Measurements from ENCODE around the gene TMEM170A. TPM values are rescaled to one million over a fixed set of nuclear protein-coding genes. Genes with fewer than 3 reads are reported as not detected.
"Not testable (repeated sequence)": the region's sequence is repeated elsewhere in the genome, so short reads cannot be mapped to it uniquely, and the experiment has no call there.

Gene TMEM170A
- total and polyA plus RNA-seq, 2 donors = 11.1 to 18.8 TPM

GRCh38 chr16:75459691-75460090 is 4.8 kb downstream of the TMEM170A start:
- no peaks in the 10 kb centered on the region for H3K36me3 ChIP-seq (ENCODE audit: control insufficient read depth in 2 of 2, insufficient read depth in 2 of 2, low read length in 1 of 2)
- no peaks in the 10 kb centered on the region for H3K27me3 ChIP-seq (ENCODE audit: control insufficient read depth in 2 of 2, insufficient read depth in 1 of 2, low read length in 1 of 2)
- WGBS = 98% methylated on average over 4 of the region's 4 CpGs
- H3K4me3 ChIP-seq (ENCODE audit: low read length in 2 of 2) = no peak overlapping the region
- H3K9me3 ChIP-seq (ENCODE audit: control insufficient read depth in 2 of 2, insufficient read depth in 1 of 2, low read length in 1 of 2) = no peaks in the 10 kb centered on the region
- no peak overlapping the region for H3K27ac ChIP-seq (ENCODE audit: low read depth in 1 of 2, low read length in 1 of 2)
- no peak for DNase-seq (ENCODE audit: low read depth in 6 of 9, low spot score in 9 of 9)
- peaks cover 6 to 7% of the 10 kb centered on the region in 2 donors for H3K4me1 ChIP-seq (ENCODE audit: control insufficient read depth in 2 of 2, insufficient read depth in 2 of 2, low read length in 2 of 2)

GRCh38 chr16:75458439-75458838 is 6.0 kb downstream of the TMEM170A start:
- Histone ChIP-seq H3K27ac (ENCODE audit: low read depth in 1 of 2, low read length in 1 of 2) (no peak overlapping the region), H3K36me3 (ENCODE audit: control insufficient read depth in 2 of 2, insufficient read depth in 2 of 2, low read length in 1 of 2) (no peaks in the 10 kb centered on the region), H3K4me1 (ENCODE audit: control insufficient read depth in 2 of 2, insufficient read depth in 2 of 2, low read length in 2 of 2) (peaks cover 5 to 6% of the 10 kb centered on the region in 2 donors), H3K27me3 (ENCODE audit: control insufficient read depth in 2 of 2, insufficient read depth in 1 of 2, low read length in 1 of 2) (no peaks in the 10 kb centered on the region), H3K4me3 (ENCODE audit: low read length in 2 of 2) (no peak overlapping the region), H3K9me3 (ENCODE audit: control insufficient read depth in 2 of 2, insufficient read depth in 1 of 2, low read length in 1 of 2) (no peaks in the 10 kb centered on the region)
- DNase-seq (ENCODE audit: low read depth in 6 of 9, low spot score in 9 of 9) = no peak
- 98% methylated on average over 2 of the region's 2 CpGs for WGBS

GRCh38 chr16:75458029-75458428 is 6.5 kb downstream of the TMEM170A start:
- DNase-seq (ENCODE audit: low read depth in 6 of 9, low spot score in 9 of 9) = no peak
- H3K27me3 ChIP-seq (ENCODE audit: control insufficient read depth in 2 of 2, insufficient read depth in 1 of 2, low read length in 1 of 2) = no peaks in the 10 kb centered on the region
- H3K9me3 ChIP-seq (ENCODE audit: control insufficient read depth in 2 of 2, insufficient read depth in 1 of 2, low read length in 1 of 2) = no peaks in the 10 kb centered on the region
- no peaks in the 10 kb centered on the region for H3K36me3 ChIP-seq (ENCODE audit: control insufficient read depth in 2 of 2, insufficient read depth in 2 of 2, low read length in 1 of 2)
- WGBS = 98% methylated on average over 4 of the region's 4 CpGs
- H3K4me1 ChIP-seq (ENCODE audit: control insufficient read depth in 2 of 2, insufficient read depth in 2 of 2, low read length in 2 of 2) = peaks cover 1 to 3% of the 10 kb centered on the region in 2 donors
- H3K27ac ChIP-seq (ENCODE audit: low read depth in 1 of 2, low read length in 1 of 2) = no peak overlapping the region
- no peak overlapping the region for H3K4me3 ChIP-seq (ENCODE audit: low read length in 2 of 2)

DNA sequence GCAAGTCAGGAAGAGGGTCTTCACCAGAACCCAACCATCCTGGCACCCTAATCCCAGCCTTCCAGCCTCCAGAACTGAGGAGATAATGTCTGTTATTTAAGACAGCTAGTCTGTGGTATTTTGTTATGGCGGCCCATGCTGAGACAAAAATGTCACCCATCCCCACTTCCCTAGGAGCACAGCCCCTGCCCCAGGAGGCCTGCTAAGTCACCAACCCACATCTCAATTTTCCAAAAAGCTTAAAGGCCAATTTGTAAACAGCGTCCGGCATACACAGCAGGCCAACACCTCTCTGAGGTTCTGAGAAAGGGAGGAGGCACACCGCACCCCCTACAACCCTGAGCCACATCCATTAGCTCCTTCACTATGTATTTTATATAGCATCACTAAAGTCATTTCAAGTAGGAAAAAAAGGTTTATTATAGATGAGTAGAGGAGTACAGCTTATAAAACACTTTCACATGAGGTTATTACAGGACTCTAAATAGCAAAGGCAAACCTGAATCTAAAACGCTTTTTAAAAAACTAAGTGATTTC is 6.9 kb downstream of the TMEM170A start:
- Histone ChIP-seq H3K27me3 (ENCODE audit: control insufficient read depth in 2 of 2, insufficient read depth in 1 of 2, low read length in 1 of 2) (no peaks in the 10 kb centered on the region), H3K4me3 (ENCODE audit: low read length in 2 of 2) (no peak overlapping the region), H3K27ac (ENCODE audit: low read depth in 1 of 2, low read length in 1 of 2) (no peak overlapping the region), H3K36me3 (ENCODE audit: control insufficient read depth in 2 of 2, insufficient read depth in 2 of 2, low read length in 1 of 2) (peaks cover 0 to under 1% of the 10 kb centered on the region in 2 donors), H3K4me1 (ENCODE audit: control insufficient read depth in 2 of 2, insufficient read depth in 2 of 2, low read length in 2 of 2) (no peaks in the 10 kb centered on the region), H3K9me3 (ENCODE audit: control insufficient read depth in 2 of 2, insufficient read depth in 1 of 2, low read length in 1 of 2) (no peaks in the 10 kb centered on the region)
- no peak for DNase-seq (ENCODE audit: low read depth in 6 of 9, low spot score in 9 of 9)
- 98% methylated on average over 5 of the region's 5 CpGs for WGBS

DNA sequence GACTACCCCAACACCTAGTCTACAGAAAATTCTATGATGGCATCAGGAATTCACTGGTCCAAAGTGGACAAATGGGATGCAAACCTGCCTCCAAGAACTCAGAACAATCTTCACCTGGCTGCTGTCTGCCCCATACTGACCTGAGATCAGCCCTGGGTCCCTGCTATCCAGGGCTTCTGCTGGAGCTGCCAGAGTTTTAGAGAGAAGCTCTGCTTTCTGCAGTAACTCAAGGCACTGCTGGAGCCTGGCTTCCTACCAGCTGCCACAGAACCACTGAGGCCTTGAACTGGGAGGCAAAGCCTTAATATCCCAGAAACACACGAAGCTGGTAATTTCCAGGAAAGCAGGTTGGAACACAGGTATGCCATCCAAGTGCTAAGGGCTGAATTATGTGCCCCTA is 7.5 kb downstream of the TMEM170A start:
- no peak for DNase-seq (ENCODE audit: low read depth in 6 of 9, low spot score in 9 of 9)
- Histone ChIP-seq H3K9me3 (ENCODE audit: control insufficient read depth in 2 of 2, insufficient read depth in 1 of 2, low read length in 1 of 2) (no peaks in the 10 kb centered on the region), H3K4me3 (ENCODE audit: low read length in 2 of 2) (no peak overlapping the region), H3K27ac (ENCODE audit: low read depth in 1 of 2, low read length in 1 of 2) (no peak overlapping the region), H3K36me3 (ENCODE audit: control insufficient read depth in 2 of 2, insufficient read depth in 2 of 2, low read length in 1 of 2) (peaks cover 0 to 3% of the 10 kb centered on the region in 2 donors), H3K4me1 (ENCODE audit: control insufficient read depth in 2 of 2, insufficient read depth in 2 of 2, low read length in 2 of 2) (no peaks in the 10 kb centered on the region), H3K27me3 (ENCODE audit: control insufficient read depth in 2 of 2, insufficient read depth in 1 of 2, low read length in 1 of 2) (no peaks in the 10 kb centered on the region)
- 100% methylated on average over 1 of the region's 1 CpG for WGBS

DNA sequence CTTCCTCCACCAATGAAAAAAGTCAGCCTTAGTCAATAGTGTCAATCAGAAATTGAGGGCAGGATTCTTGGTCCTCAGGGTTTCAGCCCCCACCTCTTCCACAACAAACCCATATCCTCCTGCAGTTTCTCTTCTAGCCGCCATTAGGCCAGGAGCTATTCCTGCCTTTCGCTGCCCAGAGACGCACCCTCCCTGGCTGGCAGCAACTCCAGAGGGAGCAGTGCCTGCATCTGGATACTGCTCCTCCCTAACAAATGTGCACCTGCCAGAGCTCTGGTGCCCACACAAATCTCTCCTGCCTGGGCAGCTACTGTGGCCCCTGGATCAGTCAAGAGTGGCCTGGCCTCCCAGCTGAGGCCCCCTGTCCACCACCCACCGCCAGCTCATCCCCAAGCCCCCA is 8.0 kb downstream of the TMEM170A start:
- DNase-seq (ENCODE audit: low read depth in 6 of 9, low spot score in 9 of 9); H3K4me3 ChIP-seq (ENCODE audit: low read length in 2 of 2); H3K27ac ChIP-seq (ENCODE audit: low read depth in 1 of 2, low read length in 1 of 2); H3K9me3 ChIP-seq (ENCODE audit: control insufficient read depth in 2 of 2, insufficient read depth in 1 of 2, low read length in 1 of 2); H3K4me1 ChIP-seq (ENCODE audit: control insufficient read depth in 2 of 2, insufficient read depth in 2 of 2, low read length in 2 of 2); H3K36me3 ChIP-seq (ENCODE audit: control insufficient read depth in 2 of 2, insufficient read depth in 2 of 2, low read length in 1 of 2); H3K27me3 ChIP-seq (ENCODE audit: control insufficient read depth in 2 of 2, insufficient read depth in 1 of 2, low read length in 1 of 2): not testable (repeated sequence)
- 99% methylated on average over 4 of the region's 4 CpGs for WGBS

GRCh38 chr16:75455677-75456076 is 8.8 kb downstream of the TMEM170A start:
- Histone ChIP-seq H3K4me3 (ENCODE audit: low read length in 2 of 2) (no peak overlapping the region), H3K4me1 (ENCODE audit: control insufficient read depth in 2 of 2, insufficient read depth in 2 of 2, low read length in 2 of 2) (no peaks in the 10 kb centered on the region), H3K9me3 (ENCODE audit: control insufficient read depth in 2 of 2, insufficient read depth in 1 of 2, low read length in 1 of 2) (no peaks in the 10 kb centered on the region), H3K27ac (ENCODE audit: low read depth in 1 of 2, low read length in 1 of 2) (no peak overlapping the region), H3K36me3 (ENCODE audit: control insufficient read depth in 2 of 2, insufficient read depth in 2 of 2, low read length in 1 of 2) (peaks cover 9 to 14% of the 10 kb centered on the region in 2 donors), H3K27me3 (ENCODE audit: control insufficient read depth in 2 of 2, insufficient read depth in 1 of 2, low read length in 1 of 2) (no peaks in the 10 kb centered on the region)
- WGBS = 98% methylated on average over 5 of the region's 5 CpGs
- no peak for DNase-seq (ENCODE audit: low read depth in 6 of 9, low spot score in 9 of 9)

DNA sequence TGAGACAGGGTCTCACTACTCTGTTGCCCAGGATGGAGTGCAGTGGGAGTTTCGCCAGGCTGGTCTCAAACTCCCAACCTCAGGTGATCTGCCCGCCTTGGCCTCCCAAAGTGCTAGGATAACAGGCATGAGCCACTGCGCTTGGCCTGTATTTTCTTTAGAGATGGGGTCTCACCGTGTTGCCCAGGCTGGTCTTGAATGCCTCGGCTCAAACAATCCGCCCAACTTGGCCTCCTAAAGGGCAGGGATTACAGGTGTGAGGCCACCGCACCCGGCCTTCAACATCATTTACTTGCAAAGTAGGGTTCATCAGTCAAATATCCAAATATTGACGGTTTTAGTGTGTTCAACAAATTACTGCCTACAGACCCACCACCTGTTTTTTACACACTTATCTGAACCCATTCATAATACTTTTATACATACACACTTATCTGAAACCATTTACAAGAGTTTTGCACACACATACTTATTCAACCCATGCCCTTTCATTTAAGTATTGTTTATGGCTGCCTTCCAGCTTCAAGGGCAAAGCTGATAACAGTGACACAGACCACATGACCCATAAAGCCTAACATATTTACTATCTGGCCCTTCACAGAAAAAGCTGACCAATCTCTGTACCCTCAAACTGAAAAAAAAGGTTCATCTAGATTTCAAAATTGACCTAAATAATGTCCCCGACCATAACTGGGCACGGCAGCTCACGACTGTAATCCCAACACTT is 11.9 kb downstream of the TMEM170A start:
- DNase-seq (ENCODE audit: low read depth in 6 of 9, low spot score in 9 of 9) = no peak
- Histone ChIP-seq H3K27me3 (ENCODE audit: control insufficient read depth in 2 of 2, insufficient read depth in 1 of 2, low read length in 1 of 2) (no peaks in the 10 kb centered on the region), H3K4me1 (ENCODE audit: control insufficient read depth in 2 of 2, insufficient read depth in 2 of 2, low read length in 2 of 2) (no peaks in the 10 kb centered on the region), H3K4me3 (ENCODE audit: low read length in 2 of 2) (no peak overlapping the region), H3K27ac (ENCODE audit: low read depth in 1 of 2, low read length in 1 of 2) (no peak overlapping the region), H3K9me3 (ENCODE audit: control insufficient read depth in 2 of 2, insufficient read depth in 1 of 2, low read length in 1 of 2) (no peaks in the 10 kb centered on the region), H3K36me3 (ENCODE audit: control insufficient read depth in 2 of 2, insufficient read depth in 2 of 2, low read length in 1 of 2) (peaks cover 11 to 17% of the 10 kb centered on the region in 2 donors)
- 97% methylated on average over 12 of the region's 12 CpGs for WGBS

DNA sequence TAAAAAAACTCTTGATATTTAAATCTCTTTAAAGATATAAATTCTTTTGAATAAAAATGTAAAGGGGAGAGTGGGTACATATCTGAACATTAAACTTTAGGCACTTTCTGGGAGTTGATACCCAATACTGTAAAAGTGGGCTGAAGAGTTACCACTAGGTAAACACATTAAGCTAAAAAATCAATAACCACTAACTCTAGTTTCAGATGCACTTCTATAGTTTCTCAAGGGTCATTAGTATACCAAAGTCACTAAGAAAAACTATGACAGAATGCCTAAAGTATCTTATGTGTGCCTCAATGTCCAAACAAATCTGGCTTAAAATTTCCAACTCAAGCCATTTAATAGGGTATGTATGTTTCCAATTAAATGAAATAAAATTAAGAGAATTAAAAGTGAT is 18.1 kb downstream of the TMEM170A start:
- H3K4me1 ChIP-seq (ENCODE audit: control insufficient read depth in 2 of 2, insufficient read depth in 2 of 2, low read length in 2 of 2) = no peaks in the 10 kb centered on the region
- no peak overlapping the region for H3K4me3 ChIP-seq (ENCODE audit: low read length in 2 of 2)
- no peaks in the 10 kb centered on the region for H3K9me3 ChIP-seq (ENCODE audit: control insufficient read depth in 2 of 2, insufficient read depth in 1 of 2, low read length in 1 of 2)
- DNase-seq (ENCODE audit: low read depth in 6 of 9, low spot score in 9 of 9) = no peak
- H3K27ac ChIP-seq (ENCODE audit: low read depth in 1 of 2, low read length in 1 of 2) = no peak overlapping the region
- peaks cover 10 to 17% of the 10 kb centered on the region in 2 donors for H3K36me3 ChIP-seq (ENCODE audit: control insufficient read depth in 2 of 2, insufficient read depth in 2 of 2, low read length in 1 of 2)
- no peaks in the 10 kb centered on the region for H3K27me3 ChIP-seq (ENCODE audit: control insufficient read depth in 2 of 2, insufficient read depth in 1 of 2, low read length in 1 of 2)

All from thymus (tissue), 11 donors.